ENCODE data around the gene TACO1. TPM values are rescaled to one million over a fixed set of nuclear protein-coding genes. Genes with fewer than 3 reads are reported as not detected.

Gene TACO1
- total and polyA plus RNA-seq, 2 of the 4 experiments (the other 2 are of a cell fraction) = 6.5 to 28.8 TPM

DNA sequence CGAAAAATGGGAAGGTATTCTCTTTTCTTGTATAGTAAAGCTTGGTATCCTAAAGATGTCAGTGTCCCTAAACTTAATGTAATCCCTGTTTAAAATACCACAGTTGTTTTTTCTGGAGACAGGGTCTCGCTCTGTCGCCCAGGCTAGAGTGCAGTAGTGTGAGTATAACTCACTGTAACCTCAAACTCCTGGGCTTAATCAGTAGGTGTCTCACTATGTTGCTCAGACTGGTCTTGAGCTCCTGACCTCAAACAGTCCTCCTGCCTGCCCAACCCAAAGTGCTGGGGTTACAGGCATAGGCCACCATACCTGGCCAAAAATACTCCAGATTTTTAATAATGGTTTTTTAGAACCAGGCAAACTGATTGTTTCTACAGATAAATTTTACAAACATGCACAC, 42.3 kb upstream of the TACO1 start:
- Histone ChIP-seq H2AK9ac (replicated peaks; ENCODE audit: low read depth, low read length, poor library complexity) (no peak overlapping the region), H3K4me2 (ENCODE audit: low read depth, low read length) (no peak overlapping the region), H2BK20ac (ENCODE audit: low read depth, low read length) (no peak overlapping the region), H3K23ac (ENCODE audit: low read depth, low read length) (no peak overlapping the region), H2BK15ac (ENCODE audit: low read depth, low read length) (no peak overlapping the region), H3K56ac (ENCODE audit: extremely low read depth, insufficient read depth, low read length) (no peak overlapping the region), H4K5ac (ENCODE audit: low read depth, low read length) (no peak overlapping the region), H3K36me3 (ENCODE audit: control insufficient read depth, insufficient read depth, low read length) (no peaks in the 10 kb centered on the region), H3K9ac (ENCODE audit: low read depth, low read length) (no peak overlapping the region), H3K4me3 (ENCODE audit: insufficient read depth, low read depth, low read length) (no peak overlapping the region), H3K9me1 (ENCODE audit: insufficient read depth, low read length) (peaks cover 10% of the 10 kb centered on the region), H3K9me3 (ENCODE audit: control insufficient read depth, insufficient read depth, low read length) (no peaks in the 10 kb centered on the region), H4K20me1 (ENCODE audit: insufficient read depth, low read length) (peaks cover 79% of the 10 kb centered on the region), H4K91ac (ENCODE audit: insufficient read depth, low read depth, low read length) (no peak overlapping the region), H2BK120ac (ENCODE audit: low read depth, low read length) (no peak overlapping the region), H3K14ac (replicated peaks; ENCODE audit: low read depth, low read length) (no peak overlapping the region), H3K18ac (ENCODE audit: low read depth, low read length) (no peak overlapping the region), H2AK5ac (ENCODE audit: low read depth, low read length) (no peak overlapping the region), H3K27me3 (ENCODE audit: control insufficient read depth, insufficient read depth, low read length) (no peaks in the 10 kb centered on the region), H2AFZ (replicated peaks; ENCODE audit: low read length, poor library complexity) (no peak overlapping the region), H3K27ac (ENCODE audit: insufficient read depth, low read length) (no peak overlapping the region), H3K4me1 (ENCODE audit: control insufficient read depth, insufficient read depth, low read length) (peaks cover 4% of the 10 kb centered on the region; the same call in 1 of the 2 replicates), H3K79me1 (ENCODE audit: low read depth in 1 of 2, low read length in 2 of 2) (peaks cover 6 to 62% of the 10 kb centered on the region in 2 experiments; a peak in 2 of 4 replicates), H3K4ac (ENCODE audit: low read depth, low read length) (no peak overlapping the region), H2BK5ac (ENCODE audit: low read depth, low read length, poor library complexity, severe bottlenecking) (no peak overlapping the region), H4K8ac (ENCODE audit: low read depth in 2 of 2, low read length in 2 of 2) (no peak overlapping the region)
- ATAC-seq (ENCODE audit: low read depth) (no peak), DNase-seq (no peak)
- dilution Hi-C loops (cut with HindIII; ENCODE audit: low sequenced_read_pairs, unreplicated experiment) = no loop called here
- ChIA-PET CTCF (no interaction called here), POLR2A (ENCODE audit: unreplicated experiment) (no interaction called here)
- no peak for TF ChIP-seq NFE2L2 (IDR thresholded peaks at IDR 0.05; ENCODE audit: low read depth, low read length)
- no CpG with 5 or more reads among the region's 3 CpGs for WGBS, 2 experiments (ENCODE audit: extremely low coverage in 2 of 2, insufficient read length in 1 of 2)
- intact Hi-C loops (cut with micrococcal nuclease) = no loop called here
- BruUV-seq (replicated peaks) = no TSS peak
- in situ Hi-C loops (cut with MboI; ENCODE audit: low sequenced_read_pairs) = no loop called here
